GM19455 (cell line): ENCODE measurements around the gene NKTR.

Source experiments
- ATAC-seq: cut with Tn5 transposase; IDR thresholded peaks from one replicate; pipeline ENCODE4 v1.9.1; 2021; ENCODE audit not compliant: unreplicated experiment

Gene NKTR

DNA sequence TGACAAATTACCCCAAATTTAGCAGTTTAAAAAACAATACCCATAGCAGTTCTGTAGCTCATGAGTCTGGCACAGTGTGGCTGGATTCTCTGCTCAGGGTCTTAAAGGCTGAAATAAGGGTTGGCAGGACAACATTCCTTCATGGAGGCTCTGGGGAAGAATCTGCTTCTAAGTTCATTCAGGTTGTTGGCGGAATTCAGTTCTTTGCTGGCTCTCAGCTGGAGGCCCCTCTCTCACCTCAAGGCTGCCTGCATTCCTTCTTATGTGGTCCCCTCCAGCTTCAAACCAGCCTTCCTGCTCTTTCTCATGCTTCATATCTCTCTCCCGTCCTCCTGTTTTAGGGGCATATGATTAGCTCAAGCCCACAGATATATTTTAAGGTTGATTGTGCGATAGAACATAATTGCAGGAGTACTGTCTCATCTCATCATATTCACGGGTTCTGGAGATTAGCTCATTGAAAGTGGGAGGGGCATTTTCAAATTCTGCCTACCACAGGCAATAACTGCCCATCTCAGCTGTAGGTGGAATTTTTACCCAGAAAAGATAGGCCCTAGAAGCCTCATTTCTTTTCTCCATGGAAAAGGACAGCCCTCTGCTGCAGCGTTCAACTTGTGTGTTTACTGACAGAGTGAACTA lies 47.5 kb downstream of the NKTR start:
- no peak for ATAC-seq

DNA sequence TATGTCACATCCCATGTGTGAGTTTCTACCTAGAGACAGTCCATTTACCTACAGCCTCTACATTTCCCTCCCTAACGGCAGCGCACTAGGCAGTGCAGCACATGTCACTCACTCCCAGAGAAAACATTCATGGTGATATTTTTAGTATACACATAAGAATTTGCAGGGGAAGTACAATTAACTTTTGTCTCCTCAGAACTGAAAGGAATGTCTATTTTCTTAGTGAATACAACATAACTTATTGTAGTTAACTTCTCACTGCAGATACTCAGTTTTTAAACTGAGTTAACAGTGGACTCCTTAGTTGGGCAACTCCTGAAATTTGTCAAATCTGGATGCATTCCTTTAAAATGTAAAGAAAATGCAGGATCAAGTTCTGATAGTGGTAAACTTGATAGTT lies 48.5 kb downstream of the NKTR start:
- no peak for ATAC-seq

DNA sequence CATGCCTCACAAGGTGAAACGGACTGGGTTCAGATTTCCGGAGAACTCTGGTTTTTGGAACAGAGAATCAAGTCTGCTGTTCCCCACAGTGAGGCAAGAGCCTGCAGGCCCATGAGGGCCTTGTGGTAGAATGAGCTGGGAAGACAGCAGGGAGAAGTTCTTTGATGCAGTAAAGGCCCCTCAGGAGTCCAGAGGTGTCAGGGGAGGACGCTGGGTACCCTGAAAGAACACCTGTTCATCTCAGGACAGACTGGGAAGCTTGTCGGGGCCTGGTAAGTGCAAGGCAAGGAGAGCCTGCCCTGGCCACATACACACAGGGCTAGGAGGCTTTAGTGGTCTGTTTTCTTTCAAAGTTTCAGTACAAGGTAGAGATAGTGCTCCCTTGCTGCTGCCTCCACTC lies 49.3 kb downstream of the NKTR start:
- ATAC-seq, result no peak

DNA sequence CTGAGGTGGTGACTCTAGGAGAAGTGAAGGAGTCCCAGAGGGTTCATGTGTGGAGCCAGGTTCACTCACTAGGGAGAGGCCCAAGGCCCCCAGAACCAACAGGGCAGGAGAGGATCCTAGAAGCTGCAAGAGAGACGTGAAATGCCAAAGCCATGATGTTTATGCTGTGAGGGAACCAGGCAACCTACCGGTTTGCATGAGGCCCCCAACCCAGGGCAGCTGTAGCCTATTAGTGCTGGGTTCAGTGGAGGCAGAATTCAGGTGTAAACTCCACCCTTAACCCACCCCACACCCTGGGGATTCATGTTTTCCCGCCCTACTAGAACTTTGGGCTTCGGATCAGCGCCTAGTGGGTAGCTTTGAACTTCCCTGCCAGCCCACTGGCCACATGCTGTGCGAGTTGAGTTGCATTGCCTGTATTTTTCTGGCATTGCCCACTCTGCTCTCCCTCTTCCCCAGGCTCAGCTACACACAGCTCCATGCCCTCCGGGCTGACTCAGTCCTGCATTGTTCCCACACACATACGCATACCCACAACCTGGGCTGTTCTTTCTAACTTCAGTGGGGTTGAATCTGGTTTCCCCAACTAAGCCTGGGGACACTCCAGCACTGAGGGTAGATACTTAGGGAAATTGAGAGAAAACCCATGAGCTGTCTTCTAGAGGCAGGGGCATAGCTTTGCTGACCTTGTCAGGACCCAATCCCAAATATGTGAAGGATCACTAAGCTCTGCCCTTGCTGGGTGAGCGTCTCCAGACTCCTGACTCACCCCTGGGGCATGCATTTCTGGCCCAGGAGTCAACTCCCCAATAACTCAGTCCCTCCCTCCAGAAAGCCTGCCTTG lies 51.0 kb downstream of the NKTR start:
- ATAC-seq, result no peak

DNA sequence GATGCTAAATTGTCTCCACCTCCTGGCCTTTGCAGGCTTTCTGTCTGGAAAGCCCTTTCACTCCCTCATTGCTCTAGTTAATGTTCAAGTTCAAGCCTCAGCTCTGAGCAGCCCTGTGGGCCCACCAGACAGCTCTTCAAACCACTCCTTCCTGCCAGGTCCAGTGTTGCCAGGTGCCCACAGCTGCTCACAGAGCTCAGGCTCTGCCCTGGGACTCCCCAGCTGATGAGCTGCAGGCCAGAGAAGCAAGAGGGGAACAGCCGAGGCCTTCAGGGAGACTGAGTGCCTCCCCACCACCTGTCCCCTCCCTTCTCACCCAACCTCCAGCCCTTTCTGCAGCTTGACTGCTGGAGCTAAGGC lies 51.7 kb downstream of the NKTR start:
- ATAC-seq, result no peak

DNA sequence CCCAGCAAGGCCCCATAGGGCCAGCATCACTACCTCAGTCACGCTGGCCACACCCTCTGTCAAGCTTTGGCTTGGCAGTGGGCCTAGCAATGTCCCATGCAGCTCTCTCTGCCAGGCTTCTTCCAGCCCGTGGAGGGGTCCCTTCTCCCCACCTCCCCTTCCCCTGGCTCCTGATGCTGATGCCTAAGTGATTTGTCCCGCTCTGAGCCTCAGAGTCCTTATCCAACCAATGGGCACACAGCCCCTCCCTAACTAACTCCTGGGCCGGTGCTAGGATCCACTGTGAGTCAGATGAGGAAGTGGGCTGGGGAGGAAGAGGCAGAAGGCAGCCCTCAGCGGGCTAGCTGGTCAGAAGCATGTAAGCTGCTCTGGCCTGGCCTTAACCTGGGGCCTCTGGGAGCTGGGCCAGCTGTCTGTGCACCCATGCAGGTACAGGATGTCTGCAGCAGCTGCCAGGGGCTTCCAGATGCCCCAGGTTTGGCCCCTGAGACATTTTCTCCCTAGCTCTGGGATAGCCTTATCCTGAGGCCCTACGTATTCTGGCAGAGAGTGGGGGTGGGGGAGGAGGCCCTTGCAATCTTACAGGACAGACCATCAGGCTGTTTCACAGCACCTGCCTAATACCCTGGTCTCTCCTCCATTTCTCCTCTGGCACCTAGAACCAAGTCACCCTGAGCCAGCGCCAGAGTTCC lies 52.3 kb downstream of the NKTR start:
- ATAC-seq, result no peak

DNA sequence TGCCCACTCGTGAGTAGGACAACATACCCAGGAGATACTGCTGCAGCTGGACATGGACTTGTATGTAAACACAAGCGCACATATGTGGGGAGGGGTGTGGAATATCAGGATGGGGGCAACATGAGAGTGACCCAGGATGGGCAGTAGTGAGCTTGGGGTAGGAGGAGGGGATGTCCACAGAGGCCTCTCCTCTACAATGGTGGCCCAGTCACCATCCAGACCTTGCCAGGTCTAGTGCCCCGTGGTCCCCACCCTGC lies 52.7 kb downstream of the NKTR start:
- ATAC-seq, result no peak

DNA sequence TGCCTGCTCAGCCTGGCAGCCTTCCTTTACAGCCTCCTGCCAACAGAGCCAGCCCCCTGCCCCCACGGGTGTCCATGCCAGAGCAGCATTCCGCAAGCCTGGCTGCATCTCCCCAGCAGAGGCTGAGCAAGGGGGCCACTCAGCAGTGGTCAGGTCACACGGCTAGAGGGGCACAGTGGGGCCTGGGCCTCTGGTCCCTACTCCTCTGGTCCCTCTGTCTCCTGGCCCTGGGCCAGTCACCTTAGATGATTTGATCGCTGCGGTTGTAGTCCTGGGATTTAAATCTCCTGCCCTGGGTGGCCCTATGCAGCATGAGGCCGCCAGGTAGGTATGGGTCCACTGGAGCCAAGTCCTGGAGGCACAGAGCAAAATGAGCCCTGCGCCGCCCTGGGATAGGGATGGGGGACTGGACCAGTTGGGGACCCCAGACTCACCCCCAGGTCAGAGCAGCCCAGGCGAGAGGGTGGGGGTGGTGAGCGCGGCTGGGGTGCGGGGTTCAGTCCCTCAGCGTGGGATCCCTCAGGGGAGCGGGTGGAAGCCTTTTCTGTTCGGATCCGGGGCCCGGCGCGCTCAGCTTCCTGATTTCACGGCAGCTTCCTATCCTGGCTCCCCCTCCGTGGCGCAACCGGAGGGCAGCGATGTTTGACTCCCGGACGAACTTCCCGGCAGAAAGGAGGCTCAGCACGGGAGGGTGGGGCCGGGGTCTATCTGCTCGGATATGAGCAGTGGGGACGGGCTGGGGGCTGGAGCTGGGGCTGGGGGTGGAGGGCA lies 53.3 kb downstream of the NKTR start, which contains the start of gene ZBTB47:
Gene ZBTB47, plus strand, starts transcription at position 138 of the 771 bp plus-strand sequence. CDS start 4,659 bp downstream, outside the sequence.
- no peak for ATAC-seq

DNA sequence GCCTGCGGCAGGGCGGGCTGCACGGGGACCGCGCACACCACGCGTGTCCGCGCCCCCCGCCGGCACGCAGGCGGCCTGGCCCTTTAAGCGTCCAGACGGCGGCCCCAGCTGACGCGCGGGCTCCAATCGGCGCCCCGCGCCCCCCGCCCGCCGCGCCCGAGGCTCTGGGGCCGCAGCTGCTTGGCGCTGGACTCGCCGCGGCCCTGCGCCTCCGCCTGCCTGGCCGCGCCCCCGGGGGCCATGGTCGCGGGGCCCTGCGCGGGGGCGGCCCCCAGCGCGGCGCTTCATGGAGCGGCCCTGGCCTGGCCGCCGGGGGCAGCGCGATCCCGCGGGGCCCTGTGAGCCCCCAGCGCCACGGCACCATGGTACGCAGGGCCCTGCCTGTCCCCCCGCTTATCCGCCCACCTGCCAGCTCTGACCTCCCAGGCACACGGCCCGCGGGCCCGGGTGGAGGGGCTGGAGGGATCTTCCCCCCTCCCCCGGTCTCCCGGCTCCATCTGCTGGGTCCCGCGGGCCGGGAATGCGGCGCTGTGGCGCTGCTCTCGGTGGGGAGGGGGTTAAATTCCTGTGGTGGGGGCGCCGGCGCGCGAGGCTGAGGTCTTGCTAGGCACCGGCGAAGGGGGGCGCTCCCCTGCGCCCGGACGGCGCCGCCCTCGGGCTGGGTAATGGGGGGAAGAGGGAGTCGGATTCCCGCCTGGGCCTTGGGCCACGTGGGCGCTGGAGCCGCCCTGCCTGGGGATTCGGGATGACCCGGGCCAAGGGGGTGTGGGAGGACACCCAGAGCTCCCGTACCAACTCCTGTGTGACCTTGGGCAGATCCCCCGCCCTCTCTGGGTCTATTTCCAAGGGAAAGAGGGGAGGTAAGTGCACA lies 54.1 kb downstream of the NKTR start:
- ATAC-seq, result no peak

DNA sequence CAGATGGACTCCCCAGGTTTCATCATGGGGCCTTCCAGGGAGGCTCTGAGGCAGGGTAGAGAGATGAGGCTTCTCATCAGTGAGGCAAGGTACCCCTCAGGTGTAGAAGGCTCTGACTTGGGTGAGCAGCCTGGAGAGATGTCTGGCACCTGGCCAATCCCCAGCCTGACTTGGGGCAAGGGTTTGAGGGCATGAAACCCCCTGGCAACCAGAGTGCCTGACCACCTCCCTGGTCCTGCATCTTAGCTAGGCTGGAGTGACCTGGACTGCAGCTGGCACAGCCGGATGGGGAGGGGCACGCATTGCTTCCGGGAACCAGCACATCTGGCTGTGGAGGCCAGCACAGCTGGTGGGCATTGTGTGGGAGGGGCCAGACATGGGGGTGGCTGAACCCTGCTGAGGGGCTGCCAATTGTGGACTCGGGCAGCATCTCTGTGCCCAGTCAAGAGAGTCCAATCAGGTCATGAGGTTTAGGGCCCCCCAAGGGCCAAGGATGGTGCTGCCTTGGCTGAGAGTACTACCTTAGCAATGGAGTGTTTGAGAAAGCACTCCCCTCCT lies 54.9 kb downstream of the NKTR start:
- no peak for ATAC-seq

DNA sequence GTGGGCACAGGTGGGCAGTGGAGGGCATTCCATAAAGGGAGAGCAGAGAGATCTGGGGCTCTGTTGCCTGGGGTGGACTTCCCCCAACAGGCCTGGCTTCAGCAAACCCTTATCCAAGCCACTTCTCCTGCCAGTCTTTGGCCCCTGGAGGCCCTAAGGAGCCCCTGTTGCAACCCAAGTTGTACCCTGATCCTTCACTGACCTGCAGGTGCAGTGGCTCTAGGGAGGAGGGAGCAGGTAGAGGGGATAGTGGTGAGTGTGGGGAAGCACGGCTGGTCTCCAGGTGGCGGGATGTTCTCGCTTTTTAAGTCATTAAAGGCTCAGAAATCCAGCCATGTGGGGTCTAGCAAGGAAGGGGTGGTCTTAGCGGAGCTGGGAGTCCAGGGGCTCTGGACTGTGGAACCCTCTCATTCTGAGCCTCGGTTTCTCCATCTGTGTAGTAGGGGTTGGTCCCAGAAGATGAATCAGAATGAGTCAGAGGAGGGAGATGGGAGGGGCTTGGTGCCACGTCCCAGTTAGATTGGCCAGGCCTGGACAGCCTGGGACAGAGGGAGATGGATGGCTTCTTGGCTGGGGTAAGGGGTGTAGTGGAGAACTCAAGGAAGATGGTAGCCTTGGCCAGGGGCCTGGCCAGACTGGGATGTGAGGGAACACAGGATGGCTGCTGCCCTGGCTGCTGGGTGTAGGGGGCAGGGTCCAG lies 55.6 kb downstream of the NKTR start:
- no peak for ATAC-seq

DNA sequence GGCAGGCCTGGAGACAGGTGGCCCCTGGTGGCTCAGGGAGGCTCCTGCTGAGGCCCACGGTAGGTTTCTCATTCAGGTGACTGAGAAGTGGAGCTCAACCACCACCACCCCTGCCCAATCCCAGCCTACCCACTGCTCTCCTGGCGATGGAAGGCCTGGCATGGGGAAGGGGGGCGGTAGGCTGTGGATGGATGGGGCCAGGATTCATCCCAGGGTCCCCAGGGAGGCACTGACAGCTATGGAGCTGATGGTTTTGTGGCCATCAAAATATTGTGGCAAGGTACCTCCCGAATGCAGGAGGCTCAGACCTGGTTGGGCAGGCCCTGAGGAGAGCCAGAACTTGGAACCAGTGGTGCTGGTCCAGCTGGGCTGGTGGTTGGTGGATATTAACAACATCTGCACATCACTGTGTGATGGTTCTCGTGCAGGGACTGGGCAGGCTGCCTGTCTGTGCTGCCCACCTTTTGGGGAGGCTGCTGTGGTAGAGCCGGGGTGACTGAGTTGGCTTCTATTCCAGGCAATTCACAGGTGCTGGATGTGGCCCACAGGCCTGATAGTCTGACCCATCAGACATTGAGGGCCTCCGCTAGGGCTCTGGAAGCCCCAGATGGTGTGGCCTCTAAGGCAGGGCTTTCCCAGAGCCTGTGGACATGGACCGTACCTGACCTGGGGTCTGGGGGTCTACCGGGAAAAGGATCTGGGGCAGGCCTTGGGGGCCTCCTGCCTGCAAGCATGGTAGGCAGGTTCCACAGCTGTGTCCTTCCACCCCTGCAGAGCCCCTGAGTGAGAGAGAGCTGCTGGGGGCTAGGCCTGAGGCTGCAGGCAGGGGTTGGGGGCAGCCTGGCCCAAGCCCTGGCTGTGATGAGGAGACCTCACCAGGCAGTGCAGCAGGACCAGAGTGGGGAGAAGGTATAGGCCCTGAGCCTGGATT lies 56.5 kb downstream of the NKTR start:
- no peak for ATAC-seq

DNA sequence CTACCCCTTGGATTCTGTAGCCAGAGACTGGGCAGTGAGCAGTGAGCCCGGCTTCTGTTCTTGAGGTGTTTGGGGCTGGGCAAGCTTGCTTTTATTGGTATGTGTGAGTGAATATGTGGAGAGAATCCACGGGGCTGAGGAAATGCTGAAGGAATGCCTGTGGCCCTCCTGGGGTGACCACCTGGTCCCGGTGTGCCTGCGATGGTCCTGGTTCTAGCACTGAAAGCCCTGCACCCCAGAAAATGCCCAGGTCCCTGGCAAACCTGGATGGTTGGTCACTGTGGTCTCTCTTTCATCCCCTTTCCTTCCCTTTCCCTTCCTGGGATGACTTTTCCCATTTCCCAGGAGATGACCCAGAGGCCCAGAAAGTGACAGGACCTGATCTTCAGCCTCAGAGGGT lies 57.2 kb downstream of the NKTR start:
- ATAC-seq, result no peak

DNA sequence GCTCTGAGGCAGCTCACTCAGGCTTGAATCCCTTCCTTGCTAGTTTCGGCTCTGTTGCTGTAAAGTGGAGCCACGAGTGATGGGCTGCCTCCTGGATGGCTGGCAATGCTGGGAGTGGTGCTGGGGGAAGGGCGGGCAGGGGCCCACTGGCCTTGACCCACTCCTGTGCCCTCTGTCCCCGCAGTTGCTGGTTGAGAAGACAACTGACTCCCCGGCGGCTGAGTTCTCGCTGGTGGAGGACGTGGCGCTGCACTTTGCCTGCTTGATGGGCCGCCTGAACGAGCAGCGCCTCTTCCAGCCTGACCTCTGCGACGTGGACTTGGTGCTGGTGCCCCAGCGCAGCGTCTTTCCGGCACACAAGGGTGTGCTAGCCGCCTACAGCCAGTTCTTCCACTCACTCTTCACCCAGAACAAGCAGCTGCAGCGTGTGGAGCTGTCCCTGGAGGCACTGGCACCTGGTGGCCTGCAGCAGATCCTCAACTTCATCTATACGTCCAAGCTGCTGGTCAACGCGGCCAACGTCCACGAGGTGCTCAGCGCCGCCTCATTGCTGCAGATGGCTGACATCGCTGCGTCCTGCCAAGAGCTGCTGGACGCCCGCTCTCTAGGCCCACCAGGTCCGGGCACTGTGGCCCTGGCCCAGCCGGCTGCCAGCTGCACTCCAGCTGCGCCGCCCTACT lies 57.7 kb downstream of the NKTR start:
- no peak for ATAC-seq

DNA sequence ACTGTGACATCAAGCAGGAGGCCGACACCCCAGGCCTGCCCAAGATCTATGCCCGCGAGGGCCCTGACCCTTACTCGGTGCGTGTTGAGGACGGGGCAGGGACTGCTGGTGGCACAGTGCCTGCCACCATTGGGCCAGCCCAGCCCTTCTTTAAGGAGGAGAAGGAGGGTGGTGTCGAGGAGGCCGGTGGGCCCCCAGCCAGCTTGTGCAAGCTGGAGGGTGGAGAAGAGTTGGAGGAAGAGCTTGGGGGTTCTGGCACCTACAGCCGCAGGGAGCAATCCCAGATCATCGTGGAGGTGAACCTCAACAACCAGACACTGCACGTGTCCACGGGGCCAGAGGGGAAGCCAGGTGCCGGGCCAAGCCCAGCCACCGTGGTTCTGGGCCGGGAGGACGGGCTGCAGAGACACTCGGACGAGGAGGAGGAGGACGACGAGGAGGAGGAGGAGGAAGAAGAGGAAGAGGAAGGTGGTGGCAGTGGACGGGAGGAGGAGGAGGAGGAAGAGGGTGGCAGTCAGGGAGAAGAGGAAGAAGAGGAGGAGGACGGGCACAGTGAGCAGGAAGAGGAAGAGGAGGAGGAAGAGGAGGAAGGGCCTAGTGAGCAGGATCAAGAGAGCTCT lies 58.4 kb downstream of the NKTR start:
- no peak for ATAC-seq

DNA sequence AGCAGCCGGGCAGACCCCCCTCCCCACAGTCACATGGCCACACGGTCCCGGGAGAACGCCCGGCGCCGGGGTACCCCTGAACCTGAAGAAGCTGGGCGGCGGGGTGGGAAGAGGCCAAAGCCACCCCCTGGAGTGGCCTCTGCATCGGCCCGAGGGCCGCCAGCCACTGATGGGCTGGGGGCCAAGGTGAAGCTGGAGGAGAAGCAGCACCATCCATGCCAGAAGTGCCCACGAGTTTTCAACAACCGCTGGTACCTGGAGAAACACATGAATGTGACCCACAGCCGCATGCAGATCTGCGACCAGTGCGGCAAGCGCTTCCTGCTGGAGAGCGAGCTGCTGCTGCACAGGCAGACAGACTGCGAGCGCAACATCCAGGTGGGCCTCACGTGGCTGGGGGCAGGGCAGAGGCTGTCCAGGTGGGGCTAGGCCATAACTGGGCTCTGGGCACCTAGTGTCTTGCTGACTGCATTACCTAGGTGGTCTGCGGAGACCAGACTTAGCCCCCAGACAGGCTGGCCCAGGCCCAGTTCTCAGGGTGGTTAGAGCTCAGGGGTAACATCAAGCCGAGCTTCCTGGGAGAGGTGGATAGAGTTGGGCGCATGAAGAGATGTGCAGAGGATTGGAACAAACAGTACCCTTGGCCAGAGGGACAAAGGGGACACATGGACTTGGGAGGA lies 59.1 kb downstream of the NKTR start:
- ATAC-seq, result no peak

DNA sequence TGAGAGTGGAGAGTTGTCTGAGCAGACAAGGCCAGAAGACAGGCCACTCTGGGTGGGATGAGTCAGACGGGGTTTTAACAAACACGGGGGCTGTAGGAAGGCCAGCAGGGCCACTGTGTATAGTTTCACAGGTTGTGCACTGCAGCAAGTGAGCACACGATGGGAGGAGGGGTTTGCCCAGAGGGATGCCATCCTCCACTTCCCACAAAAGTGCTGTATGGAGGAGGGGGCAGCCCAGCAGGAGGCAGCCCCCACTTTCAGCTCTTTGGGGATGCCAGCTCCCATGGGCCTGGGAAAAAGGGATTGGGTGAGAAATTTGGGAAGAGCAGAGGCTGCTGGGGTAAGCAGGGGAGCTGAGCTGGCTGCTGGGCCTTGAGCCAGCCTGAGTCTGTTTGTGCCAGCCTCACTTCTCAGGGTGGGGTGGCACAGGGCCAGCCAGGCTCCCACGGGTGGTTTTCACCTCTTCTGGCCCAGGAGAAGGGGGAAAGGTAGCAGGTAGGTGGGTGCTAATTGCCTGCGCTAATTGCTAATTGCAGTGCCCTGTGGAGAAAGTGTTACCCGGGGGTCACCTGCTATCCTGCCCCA lies 59.7 kb downstream of the NKTR start:
- no peak for ATAC-seq
